Activated CD4-positive, alpha-beta T cell treated with anti-CD3 and anti-CD28 coated beads, Interleukin-2, amount 10 ng/mL, durations not matched to agents 24 days and 14 days (primary cell): Measurements from ENCODE around the gene KRTAP5-11. TPM values are rescaled to one million over a fixed set of nuclear protein-coding genes. Genes with fewer than 3 reads are reported as not detected.
"Not testable (repeated sequence)": the region's sequence is repeated elsewhere in the genome, so short reads cannot be mapped to it uniquely, and the experiment has no call there.

Experiments
- DNase-seq: peaks from one replicate; pipeline ENCODE4 v3.0.0; 2022
- H3K27ac Mint-ChIP-seq: one replicate; pipeline ENCODE4 v1.8.0; 2022; ENCODE audit warnings: mild to moderate bottlenecking, mixed read lengths
- H3K27me3 Mint-ChIP-seq: one replicate; pipeline ENCODE4 v1.8.0; 2022; ENCODE audit warnings: mixed read lengths
- H3K36me3 Mint-ChIP-seq: one replicate; pipeline ENCODE4 v1.8.0; 2022; ENCODE audit warnings: low read depth, mild to moderate bottlenecking, mixed read lengths
- H3K4me1 Mint-ChIP-seq: one replicate; pipeline ENCODE4 v1.8.0; 2021; ENCODE audit warnings: mixed read lengths
- H3K4me3 Mint-ChIP-seq: one replicate; pipeline ENCODE4 v1.8.0; 2022; ENCODE audit warnings: mild to moderate bottlenecking, moderate library complexity, mixed read lengths
- H3K9me3 Mint-ChIP-seq: one replicate; pipeline ENCODE4 v1.8.0; 2021; ENCODE audit warnings: mixed read lengths
- intact Hi-C: fragments of 100-400 bp; cut with micrococcal nuclease; formaldehyde crosslinking; loops from one replicate; pipeline ENCODE4 v1.15.1; 2023
- total RNA-seq: library from RNA; stranded (reverse); gene quantifications from 2 replicates; pipeline ENCODE4 v1.2.3, GENCODE V29; 2022

The KRTAP5-11 gene
- total RNA-seq, 1 donor from 2014 or later = not detected

DNA sequence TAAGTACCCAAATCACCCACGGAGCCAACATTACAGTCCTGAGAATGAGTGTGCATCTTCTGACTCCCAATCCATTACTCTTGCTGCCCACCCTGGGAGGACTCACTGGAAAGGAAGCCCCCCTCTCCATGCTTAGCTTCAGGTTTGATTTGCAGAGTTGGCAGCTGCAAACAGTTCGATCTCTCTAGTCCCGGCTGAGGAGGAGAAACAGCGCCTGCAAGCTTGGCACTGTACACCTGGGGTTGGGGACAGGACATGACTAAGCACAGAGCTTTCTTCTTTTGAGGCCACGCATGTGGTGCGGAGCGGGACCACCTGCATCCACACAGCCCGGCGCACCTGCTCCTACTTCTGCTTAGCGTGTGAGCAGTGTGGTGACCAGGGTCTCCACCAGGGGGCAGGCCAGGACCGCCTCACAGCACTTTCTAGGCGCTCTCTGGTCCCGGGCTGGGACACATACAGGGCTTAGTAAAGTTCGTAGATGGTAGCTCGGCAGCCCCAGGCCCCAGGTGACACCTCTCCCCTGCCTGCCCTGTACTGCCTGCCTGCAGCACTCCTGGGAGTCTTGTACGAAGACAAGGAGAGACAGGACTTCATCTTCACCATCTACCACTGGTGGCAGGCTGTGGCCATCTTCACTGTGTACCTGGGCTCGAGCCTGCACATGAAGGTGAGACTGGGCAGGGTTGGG, 22.3 kb upstream of the KRTAP5-11 start:
- intact Hi-C loops, H3K9me3 Mint-ChIP-seq, H3K27ac Mint-ChIP-seq, H3K4me1 Mint-ChIP-seq, H3K36me3 Mint-ChIP-seq, H3K4me3 Mint-ChIP-seq: not testable (repeated sequence)
- peaks cover 22% of the 10 kb centered on the region for H3K27me3 Mint-ChIP-seq
- peak; percentile 69 for DNase-seq

DNA sequence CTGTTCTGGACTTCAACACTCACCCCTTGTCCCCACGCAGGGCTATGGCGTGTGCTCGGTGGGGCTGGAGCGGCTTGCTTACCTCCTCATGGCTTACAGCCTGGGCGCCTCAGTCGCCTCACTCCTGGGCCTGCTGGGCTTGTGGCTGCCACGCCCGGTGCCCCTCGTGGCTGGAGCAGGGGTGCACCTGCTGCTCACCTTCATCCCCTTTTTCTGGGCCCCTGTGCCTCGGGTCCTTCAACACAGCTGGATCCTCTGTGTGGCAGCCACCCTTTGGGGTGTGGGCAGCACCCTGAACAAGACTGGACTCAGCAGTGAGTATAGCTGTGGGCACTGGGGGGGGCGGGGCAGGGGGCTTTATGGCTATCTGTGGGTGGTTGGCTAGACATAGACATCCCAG, 20.5 kb upstream of the KRTAP5-11 start:
- DNase-seq, intact Hi-C loops, H3K36me3 Mint-ChIP-seq, H3K27ac Mint-ChIP-seq, H3K4me3 Mint-ChIP-seq, H3K4me1 Mint-ChIP-seq, H3K9me3 Mint-ChIP-seq: not testable (repeated sequence)
- H3K27me3 Mint-ChIP-seq = peaks cover 15% of the 10 kb centered on the region

DNA sequence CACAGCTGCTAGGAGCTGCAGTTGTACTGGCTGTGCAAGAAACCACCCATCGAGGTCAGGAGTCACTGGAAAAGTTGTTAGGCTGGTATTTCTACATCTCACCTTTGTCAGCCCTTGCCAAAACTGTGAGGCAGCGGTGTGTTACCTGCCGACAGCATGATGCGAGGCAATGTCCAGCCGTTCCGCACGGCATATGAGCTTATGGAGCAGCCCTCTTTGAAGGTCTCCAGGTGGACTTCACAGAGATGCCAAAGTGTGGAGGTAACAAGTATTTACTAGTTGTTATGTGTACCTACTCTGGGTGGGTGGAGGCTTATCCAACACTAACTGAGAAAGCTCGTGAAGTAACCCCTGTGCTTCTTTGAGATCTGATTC, 6.9 kb upstream of the KRTAP5-11 start:
- H3K36me3 Mint-ChIP-seq, H3K4me3 Mint-ChIP-seq, H3K27me3 Mint-ChIP-seq, H3K4me1 Mint-ChIP-seq, H3K9me3 Mint-ChIP-seq, H3K27ac Mint-ChIP-seq, DNase-seq, intact Hi-C loops: not testable (repeated sequence)

DNA sequence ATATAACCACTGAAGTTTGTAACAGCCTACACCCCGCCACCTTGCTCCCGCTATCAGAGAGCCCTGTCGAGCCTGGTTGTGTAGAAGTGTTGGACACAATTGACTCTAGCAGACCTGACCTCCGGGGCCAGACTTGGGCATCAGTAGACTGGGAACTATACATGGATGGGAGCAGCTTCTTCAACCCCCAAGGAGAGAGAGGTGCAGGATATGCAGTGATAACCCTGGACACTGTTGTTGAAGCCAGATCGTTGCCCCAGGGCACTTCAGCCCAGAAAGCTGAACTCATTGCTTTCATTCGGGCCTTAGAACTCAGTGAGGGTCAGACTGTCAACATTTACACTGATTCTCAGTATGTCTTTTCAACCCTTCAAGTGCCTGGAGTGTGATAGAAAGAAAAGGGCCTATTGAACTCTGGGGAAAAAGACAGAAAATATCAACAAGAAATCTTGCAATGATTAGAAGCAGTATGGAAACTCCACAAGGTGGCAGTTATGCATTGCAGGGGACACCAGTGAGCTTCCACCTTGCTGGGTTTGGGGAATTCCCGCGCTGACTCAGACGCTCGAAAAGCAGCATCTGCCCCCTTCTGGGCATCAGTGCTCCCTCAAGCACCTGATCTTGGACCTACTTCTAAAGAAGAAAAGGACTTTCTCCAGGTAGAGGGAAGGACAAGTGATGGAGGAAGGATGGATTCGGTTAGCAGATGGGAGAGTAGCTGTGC, 6.3 kb upstream of the KRTAP5-11 start:
- DNase-seq = peak; percentile 82
- H3K4me1 Mint-ChIP-seq, H3K9me3 Mint-ChIP-seq, H3K36me3 Mint-ChIP-seq, H3K27me3 Mint-ChIP-seq, intact Hi-C loops, H3K4me3 Mint-ChIP-seq: not testable (repeated sequence)
- peak overlapping the region; percentile 29 for H3K27ac Mint-ChIP-seq

DNA sequence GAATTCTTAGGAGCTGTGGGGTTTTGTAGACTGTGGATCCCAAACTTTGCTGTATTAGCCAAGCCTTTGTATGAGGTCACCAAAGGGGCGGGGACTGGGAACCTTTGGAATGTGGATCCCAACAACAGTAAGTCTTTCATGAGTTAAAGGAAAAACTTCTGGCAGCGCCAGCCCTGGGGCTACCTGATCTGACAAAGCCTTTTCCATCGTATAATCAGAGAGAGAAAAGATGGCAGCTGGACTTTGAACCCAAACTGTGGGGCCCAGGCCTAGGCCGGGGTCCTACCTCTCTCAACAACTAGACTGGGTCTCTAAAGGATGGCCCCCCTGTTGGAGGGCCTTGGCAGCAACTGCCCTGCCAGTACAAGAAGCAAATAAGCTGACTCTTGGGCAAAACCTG, 5.6 kb upstream of the KRTAP5-11 start:
- H3K4me1 Mint-ChIP-seq, H3K36me3 Mint-ChIP-seq, H3K9me3 Mint-ChIP-seq, intact Hi-C loops, H3K27ac Mint-ChIP-seq, H3K4me3 Mint-ChIP-seq, DNase-seq, H3K27me3 Mint-ChIP-seq: not testable (repeated sequence)

DNA sequence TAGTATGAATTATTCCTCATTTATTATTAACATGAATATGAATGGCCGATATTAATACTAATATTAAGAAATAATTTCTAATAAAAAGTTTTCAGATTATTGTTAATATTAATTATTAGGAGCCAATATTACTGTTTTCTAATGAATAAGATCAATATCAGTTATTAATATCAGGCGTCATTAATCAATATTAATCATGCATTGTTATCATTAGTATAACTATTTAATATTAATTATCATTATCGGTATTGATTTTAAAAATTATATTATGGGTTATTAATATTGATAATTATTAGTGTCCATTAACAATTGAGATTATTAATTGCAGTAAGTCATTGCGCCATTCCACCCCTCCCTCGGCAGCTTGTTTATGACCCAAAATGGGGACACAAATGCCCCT, 3.0 kb upstream of the KRTAP5-11 start:
- H3K4me3 Mint-ChIP-seq, H3K4me1 Mint-ChIP-seq, intact Hi-C loops, H3K36me3 Mint-ChIP-seq, DNase-seq, H3K27ac Mint-ChIP-seq, H3K9me3 Mint-ChIP-seq: not testable (repeated sequence)
- H3K27me3 Mint-ChIP-seq = peaks cover 11% of the 10 kb centered on the region

DNA sequence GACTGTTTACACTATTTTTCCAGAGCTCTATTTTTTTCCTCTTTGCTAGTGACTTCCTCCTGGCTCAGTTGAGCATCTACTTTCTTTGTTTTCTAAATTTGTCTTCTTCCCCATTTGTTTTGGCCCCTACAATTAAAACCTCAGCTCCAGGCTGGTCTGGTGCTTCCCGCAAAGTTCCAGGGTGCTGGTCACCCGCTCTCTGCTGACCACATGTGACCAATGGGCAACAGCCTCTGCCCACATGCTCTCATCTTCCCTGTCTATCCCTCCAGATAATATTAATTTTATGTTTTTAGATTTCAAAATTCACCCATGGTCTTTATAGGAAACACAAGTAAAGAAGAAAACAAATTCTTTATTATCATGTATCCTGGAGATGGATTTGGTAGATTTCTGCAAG, 294 bp upstream of the KRTAP5-11 start:
- intact Hi-C loops, H3K9me3 Mint-ChIP-seq, H3K27ac Mint-ChIP-seq, H3K4me1 Mint-ChIP-seq, H3K4me3 Mint-ChIP-seq, DNase-seq, H3K36me3 Mint-ChIP-seq: not testable (repeated sequence)
- H3K27me3 Mint-ChIP-seq = peaks cover 16% of the 10 kb centered on the region

DNA sequence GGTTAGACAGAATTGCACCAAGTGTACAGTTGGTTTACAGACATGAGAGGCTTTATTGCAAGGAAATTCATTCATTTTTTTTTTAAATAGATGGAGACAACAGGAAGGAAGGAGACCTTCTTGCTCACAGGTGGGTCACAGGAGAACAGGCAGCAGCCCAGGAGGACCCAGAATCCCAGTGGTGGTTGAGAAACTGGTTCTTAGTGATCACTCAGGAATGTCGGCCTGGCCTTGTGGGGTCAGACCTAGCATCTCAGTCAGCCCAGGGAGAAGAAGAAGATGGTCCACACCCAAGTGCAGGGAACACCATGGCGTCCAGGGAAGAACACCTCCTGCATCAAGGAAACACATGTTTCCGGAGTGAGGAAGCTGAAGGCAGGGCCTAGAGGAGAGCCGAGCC, 849 bp downstream of the KRTAP5-11 start:
- Mint-ChIP-seq H3K4me3 (no peak overlapping the region), H3K27me3 (peaks cover 16% of the 10 kb centered on the region), H3K36me3 (no peaks in the 10 kb centered on the region), H3K27ac (no peak overlapping the region), H3K9me3 (no peaks in the 10 kb centered on the region), H3K4me1 (peaks cover 9% of the 10 kb centered on the region)
- no peak for DNase-seq
- intact Hi-C loops = no loop called here

DNA sequence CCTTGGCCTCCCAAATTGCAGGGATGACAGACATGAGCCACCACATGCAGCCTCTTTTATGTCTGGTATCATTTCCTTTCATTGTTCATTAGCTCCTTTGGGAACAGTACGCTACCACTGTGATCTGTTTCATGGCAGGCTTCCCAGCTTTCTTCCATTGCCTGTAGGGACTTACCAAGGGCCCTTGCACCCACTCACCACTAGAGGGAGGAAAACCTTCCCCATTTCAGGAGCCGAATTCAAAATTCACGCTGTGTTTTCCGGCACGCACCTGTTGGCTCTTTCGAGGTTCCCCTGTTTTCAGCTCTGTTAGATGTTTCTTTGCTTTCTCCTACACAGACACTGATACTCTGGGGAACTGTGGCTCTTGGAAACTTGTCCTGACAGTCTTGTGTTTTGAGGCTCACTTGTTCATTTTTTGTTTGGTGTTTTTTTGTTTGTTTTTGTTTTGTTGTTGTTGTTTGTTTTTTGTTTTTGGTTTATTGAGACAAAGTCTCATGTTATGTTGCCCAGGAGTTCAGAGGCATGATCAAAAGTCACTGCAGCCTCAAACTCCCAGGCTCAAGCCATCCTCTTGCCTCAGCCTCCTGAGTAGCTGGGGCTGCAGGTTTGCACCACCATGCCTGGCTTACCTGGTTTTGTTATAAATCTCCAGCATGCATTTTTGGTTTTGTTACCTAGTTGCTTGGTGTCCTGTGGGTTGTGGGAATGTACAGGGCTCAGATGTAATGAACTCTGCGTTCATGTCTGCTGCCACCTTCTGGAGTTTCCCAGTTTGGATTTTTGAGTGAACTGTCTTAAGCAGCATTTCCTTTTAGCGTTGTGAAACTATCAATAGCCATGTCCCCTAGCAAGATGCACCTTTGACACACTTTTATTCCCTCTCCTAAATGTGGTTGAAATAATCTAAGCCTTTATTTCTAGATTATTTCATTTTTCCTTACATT, 2.3 kb downstream of the KRTAP5-11 start:
- intact Hi-C loops = no loop called here
- Mint-ChIP-seq H3K36me3 (no peaks in the 10 kb centered on the region), H3K9me3 (no peaks in the 10 kb centered on the region), H3K27me3 (peaks cover 16% of the 10 kb centered on the region), H3K27ac (no peak overlapping the region), H3K4me1 (peaks cover 9% of the 10 kb centered on the region), H3K4me3 (no peak overlapping the region)
- peak; percentile 72 for DNase-seq

DNA sequence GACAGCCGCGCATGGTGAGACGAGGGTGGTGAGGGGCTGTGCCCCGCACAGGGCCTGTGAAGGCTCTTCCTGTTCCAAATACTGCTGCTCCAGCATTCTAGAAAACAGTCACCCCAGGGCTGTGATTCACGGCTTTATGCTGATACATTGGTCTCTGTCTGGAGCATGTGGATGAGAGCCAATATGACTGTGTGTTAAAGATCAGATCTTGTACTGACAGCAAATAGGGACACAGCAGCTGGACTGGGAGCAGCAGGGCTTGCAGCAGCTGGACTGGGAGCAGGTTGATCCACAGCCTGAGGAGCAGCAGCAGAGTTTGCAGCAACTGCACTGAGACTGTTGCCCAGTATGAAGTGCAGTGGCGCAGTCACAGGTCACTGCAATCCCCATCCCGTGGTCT, 3.2 kb downstream of the KRTAP5-11 start:
- H3K27me3 Mint-ChIP-seq = peaks cover 16% of the 10 kb centered on the region
- H3K9me3 Mint-ChIP-seq, H3K4me1 Mint-ChIP-seq, H3K36me3 Mint-ChIP-seq, H3K4me3 Mint-ChIP-seq, DNase-seq, intact Hi-C loops, H3K27ac Mint-ChIP-seq: not testable (repeated sequence)

DNA sequence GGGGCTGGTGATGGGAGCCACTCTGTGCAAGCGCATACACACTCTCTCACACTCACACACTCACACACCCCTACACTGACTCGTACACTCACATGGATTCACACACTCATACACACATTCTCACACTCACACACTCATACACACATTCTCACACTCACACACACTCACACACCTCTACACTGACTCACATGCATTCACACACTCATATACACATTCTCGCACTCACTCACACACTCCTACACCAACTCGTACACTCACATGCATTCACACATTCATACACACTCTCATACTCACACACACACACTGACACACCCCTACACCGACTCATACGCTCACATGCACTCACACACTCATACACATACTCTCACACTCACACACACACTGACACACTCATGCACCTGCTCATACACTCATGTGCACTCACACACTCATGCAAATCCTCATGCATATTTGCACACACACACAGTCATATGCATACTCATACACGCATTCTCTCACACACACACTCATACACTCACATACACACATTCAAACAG, 5.1 kb downstream of the KRTAP5-11 start:
- no peaks in the 10 kb centered on the region for H3K36me3 Mint-ChIP-seq
- H3K9me3 Mint-ChIP-seq = no peaks in the 10 kb centered on the region
- no peak overlapping the region for H3K27ac Mint-ChIP-seq
- H3K27me3 Mint-ChIP-seq = peaks cover 16% of the 10 kb centered on the region
- H3K4me3 Mint-ChIP-seq = no peak overlapping the region
- DNase-seq = no peak
- intact Hi-C loops = no loop called here
- peaks cover 9% of the 10 kb centered on the region for H3K4me1 Mint-ChIP-seq

DNA sequence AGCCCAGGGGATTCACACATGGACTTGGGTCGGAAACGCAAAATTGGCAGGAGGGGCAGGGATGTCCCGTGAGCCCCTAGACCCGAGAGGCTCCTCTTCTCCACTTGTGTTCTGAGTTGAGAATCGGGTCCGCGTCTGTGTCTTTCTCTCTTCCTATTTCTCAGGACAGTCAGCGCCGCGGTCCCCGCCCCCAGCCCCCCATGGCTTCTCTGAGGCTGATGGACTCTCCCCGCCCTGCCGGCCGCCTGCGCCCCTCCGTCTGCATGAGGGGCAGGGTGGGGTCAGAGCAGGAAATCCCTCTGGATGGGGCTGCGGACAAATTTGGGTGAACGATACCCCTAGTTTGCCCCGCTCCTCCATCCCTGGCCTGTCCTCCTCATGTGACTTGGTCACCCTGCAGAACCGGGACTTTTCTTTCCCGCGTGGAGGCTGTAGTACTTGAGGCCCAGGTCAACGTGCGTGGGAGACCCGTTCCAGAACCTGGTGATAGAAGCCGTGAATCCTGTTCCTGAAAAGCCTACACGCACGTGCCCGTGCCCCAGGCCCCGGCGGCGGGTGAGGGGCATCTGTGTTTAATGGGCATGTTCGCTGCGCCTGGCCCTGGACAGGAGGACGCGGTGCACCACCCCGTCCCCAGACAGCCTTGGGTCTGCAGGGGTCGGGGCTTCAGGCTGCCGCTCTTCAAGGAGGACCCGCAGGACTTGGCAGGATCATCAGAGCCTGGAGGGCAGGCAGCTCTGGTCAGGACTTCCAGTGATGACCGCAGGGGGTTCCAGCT, 5.8 kb downstream of the KRTAP5-11 start:
- H3K27me3 Mint-ChIP-seq = peaks cover 14% of the 10 kb centered on the region
- H3K4me1 Mint-ChIP-seq, intact Hi-C loops, H3K9me3 Mint-ChIP-seq, DNase-seq, H3K36me3 Mint-ChIP-seq, H3K4me3 Mint-ChIP-seq, H3K27ac Mint-ChIP-seq: not testable (repeated sequence)

DNA sequence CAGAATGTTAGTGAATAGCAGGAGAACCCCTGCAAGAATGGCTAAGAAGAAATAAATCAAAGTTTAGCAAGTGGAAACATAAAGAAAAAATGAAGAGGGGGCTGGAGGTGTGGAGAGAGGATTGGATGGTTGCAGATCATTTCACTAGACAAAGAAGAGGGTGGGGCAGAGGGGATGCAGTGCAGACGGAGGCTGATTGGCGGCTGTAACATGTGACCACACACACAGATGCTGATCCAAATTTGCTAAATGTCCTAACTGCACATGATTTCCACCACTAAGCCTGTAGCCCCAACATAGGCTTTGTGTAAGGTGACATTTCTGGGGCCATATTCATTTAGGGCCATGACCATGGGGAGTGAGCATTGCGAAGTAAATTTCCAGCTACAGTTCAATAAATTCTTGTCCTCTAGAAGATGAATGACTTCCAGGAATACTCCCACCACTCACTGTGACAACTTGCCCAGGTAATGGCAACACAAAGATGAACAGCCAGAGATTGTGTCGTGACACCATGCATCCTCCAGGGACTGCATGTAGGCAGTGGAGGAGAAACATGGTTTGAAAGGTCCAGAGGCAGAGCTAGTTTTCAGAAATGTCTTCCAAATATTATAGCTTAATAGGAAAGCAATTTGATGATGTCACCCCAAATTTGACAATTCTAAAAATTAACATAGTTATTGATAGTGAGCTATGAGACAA, 6.8 kb downstream of the KRTAP5-11 start:
- H3K9me3 Mint-ChIP-seq = no peaks in the 10 kb centered on the region
- no peak overlapping the region for H3K4me3 Mint-ChIP-seq
- no peak overlapping the region for H3K27ac Mint-ChIP-seq
- peaks cover 7% of the 10 kb centered on the region for H3K4me1 Mint-ChIP-seq
- peaks cover 8% of the 10 kb centered on the region for H3K27me3 Mint-ChIP-seq
- H3K36me3 Mint-ChIP-seq = no peaks in the 10 kb centered on the region
- DNase-seq = no peak
- intact Hi-C loops = no loop called here
